Measurements from ENCODE around the gene FAM13A. TPM values are rescaled to one million over a fixed set of nuclear protein-coding genes. Genes with fewer than 3 reads are reported as not detected.

Gene FAM13A
- total and polyA plus RNA-seq, 9 of the 15 experiments (the other 6 are each of a cell fraction or from before 2014, with no cell fraction given), result 11.3 to 23.3 (median 14.7) TPM

DNA sequence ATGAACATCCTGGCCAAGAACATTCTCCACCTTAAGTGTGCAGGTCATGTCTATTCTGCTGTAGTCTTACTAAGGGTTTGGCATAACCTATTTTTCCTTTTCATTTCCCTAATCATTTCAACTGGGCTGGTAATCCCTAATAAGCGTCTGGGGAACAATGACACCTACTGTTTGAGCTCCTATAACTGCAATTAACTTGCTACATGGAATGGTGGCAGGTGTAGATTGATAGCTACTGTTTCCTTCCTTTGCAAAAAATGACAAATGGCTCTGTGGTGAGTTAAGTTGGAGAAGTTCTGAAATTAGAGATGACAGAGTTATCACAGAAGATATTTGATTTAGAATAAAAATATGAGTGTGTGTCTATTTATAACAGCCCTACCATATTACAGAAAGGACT is 254.8 kb downstream of the FAM13A start (continued):
- no peak for TF ChIP-seq NFRKB (IDR thresholded peaks at IDR 0.05; ENCODE audit: low read depth)
- peak; percentile 40 for TF ChIP-seq MEIS2 (IDR thresholded peaks at IDR 0.05; ENCODE audit: partially characterized antibody)
- no peak for TF ChIP-seq CBFA2T3 (IDR thresholded peaks at IDR 0.05)
- no peak for TF ChIP-seq ZFP36 (IDR thresholded peaks at IDR 0.05; ENCODE audit: low read depth, low read length, partially characterized antibody)
- no peak for TF ChIP-seq TCF7 (IDR thresholded peaks at IDR 0.05; ENCODE audit: borderline replicate concordance)
- TF ChIP-seq, protein P1, sequence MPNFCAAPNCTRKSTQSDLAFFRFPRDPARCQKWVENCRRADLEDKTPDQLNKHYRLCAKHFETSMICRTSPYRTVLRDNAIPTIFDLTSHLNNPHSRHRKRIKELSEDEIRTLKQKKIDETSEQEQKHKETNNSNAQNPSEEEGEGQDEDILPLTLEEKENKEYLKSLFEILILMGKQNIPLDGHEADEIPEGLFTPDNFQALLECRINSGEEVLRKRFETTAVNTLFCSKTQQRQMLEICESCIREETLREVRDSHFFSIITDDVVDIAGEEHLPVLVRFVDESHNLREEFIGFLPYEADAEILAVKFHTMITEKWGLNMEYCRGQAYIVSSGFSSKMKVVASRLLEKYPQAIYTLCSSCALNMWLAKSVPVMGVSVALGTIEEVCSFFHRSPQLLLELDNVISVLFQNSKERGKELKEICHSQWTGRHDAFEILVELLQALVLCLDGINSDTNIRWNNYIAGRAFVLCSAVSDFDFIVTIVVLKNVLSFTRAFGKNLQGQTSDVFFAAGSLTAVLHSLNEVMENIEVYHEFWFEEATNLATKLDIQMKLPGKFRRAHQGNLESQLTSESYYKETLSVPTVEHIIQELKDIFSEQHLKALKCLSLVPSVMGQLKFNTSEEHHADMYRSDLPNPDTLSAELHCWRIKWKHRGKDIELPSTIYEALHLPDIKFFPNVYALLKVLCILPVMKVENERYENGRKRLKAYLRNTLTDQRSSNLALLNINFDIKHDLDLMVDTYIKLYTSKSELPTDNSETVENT (CRISPR knock-in tag; IDR thresholded peaks at IDR 0.05), result no peak

DNA sequence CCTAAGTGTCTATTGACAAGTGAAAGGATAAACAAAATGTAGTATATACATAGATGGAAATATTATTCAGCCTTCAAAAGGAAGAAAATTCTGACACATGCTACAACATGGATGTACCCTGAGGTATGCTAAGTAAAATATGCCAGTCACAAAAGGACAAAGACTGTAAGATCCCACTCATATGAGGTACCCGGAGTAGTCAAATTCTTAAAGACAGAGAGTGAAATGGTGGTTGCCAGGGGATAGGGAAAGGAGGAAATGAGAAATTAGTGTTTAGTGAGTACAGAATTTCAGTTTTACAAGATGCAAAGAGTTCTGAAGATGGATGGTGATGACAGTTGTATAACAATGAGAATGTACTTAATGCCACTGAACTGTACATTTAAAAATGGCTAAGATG is 257.1 kb downstream of the FAM13A start:
- 100% methylated on average over 1 of the region's 1 CpG for WGBS (ENCODE audit: insufficient coverage, low coverage, missing lambda C conversion rate)
- TF ChIP-seq, protein P2, sequence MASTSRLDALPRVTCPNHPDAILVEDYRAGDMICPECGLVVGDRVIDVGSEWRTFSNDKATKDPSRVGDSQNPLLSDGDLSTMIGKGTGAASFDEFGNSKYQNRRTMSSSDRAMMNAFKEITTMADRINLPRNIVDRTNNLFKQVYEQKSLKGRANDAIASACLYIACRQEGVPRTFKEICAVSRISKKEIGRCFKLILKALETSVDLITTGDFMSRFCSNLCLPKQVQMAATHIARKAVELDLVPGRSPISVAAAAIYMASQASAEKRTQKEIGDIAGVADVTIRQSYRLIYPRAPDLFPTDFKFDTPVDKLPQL (IDR thresholded peaks at IDR 0.05; ENCODE audit: extremely low read depth, insufficient read length), result no peak
- TF ChIP-seq TCFL5 (CRISPR knock-in tag; conservative IDR thresholded peaks at IDR 0.05) (no peak), HNRNPUL1 (IDR thresholded peaks at IDR 0.05; ENCODE audit: low read length) (no peak), CHCHD3 (CRISPR knock-in tag; IDR thresholded peaks at IDR 0.05) (no peak), ELF4 (CRISPR knock-in tag; IDR thresholded peaks at IDR 0.05) (no peak), TSC22D4 (tag; IDR thresholded peaks at IDR 0.05) (no peak), HNRNPL (IDR thresholded peaks at IDR 0.05; ENCODE audit: low read depth, low read length) (no peak)
- TF ChIP-seq, protein P3, sequence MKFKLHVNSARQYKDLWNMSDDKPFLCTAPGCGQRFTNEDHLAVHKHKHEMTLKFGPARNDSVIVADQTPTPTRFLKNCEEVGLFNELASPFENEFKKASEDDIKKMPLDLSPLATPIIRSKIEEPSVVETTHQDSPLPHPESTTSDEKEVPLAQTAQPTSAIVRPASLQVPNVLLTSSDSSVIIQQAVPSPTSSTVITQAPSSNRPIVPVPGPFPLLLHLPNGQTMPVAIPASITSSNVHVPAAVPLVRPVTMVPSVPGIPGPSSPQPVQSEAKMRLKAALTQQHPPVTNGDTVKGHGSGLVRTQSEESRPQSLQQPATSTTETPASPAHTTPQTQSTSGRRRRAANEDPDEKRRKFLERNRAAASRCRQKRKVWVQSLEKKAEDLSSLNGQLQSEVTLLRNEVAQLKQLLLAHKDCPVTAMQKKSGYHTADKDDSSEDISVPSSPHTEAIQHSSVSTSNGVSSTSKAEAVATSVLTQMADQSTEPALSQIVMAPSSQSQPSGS (CRISPR knock-in tag; IDR thresholded peaks at IDR 0.05), result no peak
- TF ChIP-seq, protein P4, sequence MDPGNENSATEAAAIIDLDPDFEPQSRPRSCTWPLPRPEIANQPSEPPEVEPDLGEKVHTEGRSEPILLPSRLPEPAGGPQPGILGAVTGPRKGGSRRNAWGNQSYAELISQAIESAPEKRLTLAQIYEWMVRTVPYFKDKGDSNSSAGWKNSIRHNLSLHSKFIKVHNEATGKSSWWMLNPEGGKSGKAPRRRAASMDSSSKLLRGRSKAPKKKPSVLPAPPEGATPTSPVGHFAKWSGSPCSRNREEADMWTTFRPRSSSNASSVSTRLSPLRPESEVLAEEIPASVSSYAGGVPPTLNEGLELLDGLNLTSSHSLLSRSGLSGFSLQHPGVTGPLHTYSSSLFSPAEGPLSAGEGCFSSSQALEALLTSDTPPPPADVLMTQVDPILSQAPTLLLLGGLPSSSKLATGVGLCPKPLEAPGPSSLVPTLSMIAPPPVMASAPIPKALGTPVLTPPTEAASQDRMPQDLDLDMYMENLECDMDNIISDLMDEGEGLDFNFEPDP (CRISPR knock-in tag; IDR thresholded peaks at IDR 0.05), result no peak
- TF ChIP-seq, protein P5, sequence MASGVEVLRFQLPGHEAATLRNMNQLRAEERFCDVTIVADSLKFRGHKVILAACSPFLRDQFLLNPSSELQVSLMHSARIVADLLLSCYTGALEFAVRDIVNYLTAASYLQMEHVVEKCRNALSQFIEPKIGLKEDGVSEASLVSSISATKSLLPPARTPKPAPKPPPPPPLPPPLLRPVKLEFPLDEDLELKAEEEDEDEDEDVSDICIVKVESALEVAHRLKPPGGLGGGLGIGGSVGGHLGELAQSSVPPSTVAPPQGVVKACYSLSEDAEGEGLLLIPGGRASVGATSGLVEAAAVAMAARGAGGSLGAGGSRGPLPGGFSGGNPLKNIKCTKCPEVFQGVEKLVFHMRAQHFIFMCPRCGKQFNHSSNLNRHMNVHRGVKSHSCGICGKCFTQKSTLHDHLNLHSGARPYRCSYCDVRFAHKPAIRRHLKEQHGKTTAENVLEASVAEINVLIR (CRISPR knock-in tag; IDR thresholded peaks at IDR 0.05), result no peak

More for the DNA sequence above, 257.1 kb downstream of the FAM13A start:
- Histone ChIP-seq H3K9me3 (replicated peaks; ENCODE audit: control insufficient read depth, insufficient read depth, low read depth, low read length) (no peaks in the 10 kb centered on the region), H3K4me3 (no peak overlapping the region), H3K36me3 (ENCODE audit: control insufficient read depth, insufficient read depth, low read length) (no peaks in the 10 kb centered on the region; the same call in 2 of the 3 replicates), H3K79me2 (ENCODE audit: control insufficient read depth, insufficient read depth, low read length) (no peaks in the 10 kb centered on the region; the same call in 2 of the 3 replicates), H3K4me2 (ENCODE audit: insufficient read depth, low read length) (no peak overlapping the region), H3K27me3 (ENCODE audit: control insufficient read depth in 2 of 2, insufficient read depth in 2 of 2, low read length in 2 of 2) (no peaks in the 10 kb centered on the region), H3K27ac (ENCODE audit: extremely low read depth, low read depth, low read length) (no peak overlapping the region), H4K20me1 (replicated peaks; ENCODE audit: control insufficient read depth, insufficient read depth, low read length) (no peaks in the 10 kb centered on the region), H3K9ac (ENCODE audit: insufficient read depth in 1 of 2, low read depth in 2 of 2, low read length in 2 of 2) (no peak overlapping the region), H3K4me1 (replicated peaks in 1 of 2; ENCODE audit: control insufficient read depth in 2 of 2, insufficient read depth in 2 of 2, low read length in 2 of 2) (no peaks in the 10 kb centered on the region), H2AFZ (ENCODE audit: low read depth, low read length) (no peak overlapping the region), H3K9me1 (ENCODE audit: control insufficient read depth, insufficient read depth, low read length) (no peaks in the 10 kb centered on the region)
- ChIA-PET POLR2A (interaction anchor here (0.6 kb wide), 1 partner anchor 60 kb away, joined by 3 read pairs; no protein-coding TSS in a partner anchor), CTCF (ENCODE audit: low intra/inter-chr PET ratio) (no interaction called here)
- intact Hi-C loops (cut with micrococcal nuclease), result loop anchor here (10.0 kb wide), 1 partner anchor 125 kb away; no protein-coding TSS in a partner anchor
- DNase-seq (ENCODE audit: extremely low read depth in 1 of 4, low spot score in 3 of 4) (no peak), ATAC-seq (no peak), FAIRE-seq (no peak)
- no TSS peak for BruUV-seq (replicated peaks)
- in situ Hi-C loops (cut with MboI), result loop anchor here (25.0 kb wide), 1 partner anchor 263 kb away; no protein-coding TSS in a partner anchor

Data from K562 (cell line).